ENCODE data around the gene LAMA2.

The LAMA2 gene

GRCh38 chr6:129297592-129297991, 414.7 kb downstream of the LAMA2 start:
- H3K9me3 ChIP-seq (ENCODE audit: low read length) = no peaks in the 10 kb centered on the region
- no peaks in the 10 kb centered on the region for H3K36me3 ChIP-seq (ENCODE audit: insufficient read depth, low read length)
- no peaks in the 10 kb centered on the region for H3K4me1 ChIP-seq (ENCODE audit: insufficient read depth, low read length, severe bottlenecking)
- H3K27ac ChIP-seq (ENCODE audit: low read depth, low read length, poor library complexity, severe bottlenecking) = no peak overlapping the region
- no peak overlapping the region for H3K4me3 ChIP-seq (ENCODE audit: low read depth, low read length, poor library complexity, severe bottlenecking)
- H3K9me2 ChIP-seq (ENCODE audit: low read depth, low read length) = no peaks in the 10 kb centered on the region
- no peak overlapping the region for H2AFZ ChIP-seq (ENCODE audit: low read length)
- no peaks in the 10 kb centered on the region; the same call in 1 of the 2 replicates for H4K20me1 ChIP-seq (ENCODE audit: insufficient read depth, low read length)
- no peaks in the 10 kb centered on the region for H3F3A ChIP-seq (ENCODE audit: insufficient read depth, low read length)
- no peak for TF ChIP-seq EZH2 (IDR thresholded peaks at IDR 0.05; ENCODE audit: borderline replicate concordance, low read length)
- no peak for TF ChIP-seq CTCF (IDR thresholded peaks at IDR 0.05; ENCODE audit: low read length)
- no peaks in the 10 kb centered on the region for H3K79me2 ChIP-seq (ENCODE audit: insufficient read depth, low read length)
- no peaks in the 10 kb centered on the region for H3K27me3 ChIP-seq (ENCODE audit: insufficient read depth, low read length)
- H3K9ac ChIP-seq (ENCODE audit: low read length) = no peak overlapping the region
- no peak overlapping the region for H3K4me2 ChIP-seq (ENCODE audit: low read length)

GRCh38 chr6:129302671-129303070, 419.7 kb downstream of the LAMA2 start:
- H3K27ac ChIP-seq (ENCODE audit: low read depth, low read length, poor library complexity, severe bottlenecking) = no peak overlapping the region
- H3K36me3 ChIP-seq (ENCODE audit: insufficient read depth, low read length) = no peaks in the 10 kb centered on the region
- H3K9me3 ChIP-seq (ENCODE audit: low read length) = no peaks in the 10 kb centered on the region
- no peaks in the 10 kb centered on the region for H3F3A ChIP-seq (ENCODE audit: insufficient read depth, low read length)
- TF ChIP-seq CTCF (IDR thresholded peaks at IDR 0.05; ENCODE audit: low read length) (no peak), EZH2 (IDR thresholded peaks at IDR 0.05; ENCODE audit: borderline replicate concordance, low read length) (no peak)
- H3K4me2 ChIP-seq (ENCODE audit: low read length) = no peak overlapping the region
- H3K4me3 ChIP-seq (ENCODE audit: low read depth, low read length, poor library complexity, severe bottlenecking) = no peak overlapping the region
- no peak overlapping the region for H2AFZ ChIP-seq (ENCODE audit: low read length)
- no peaks in the 10 kb centered on the region for H3K9me2 ChIP-seq (ENCODE audit: low read depth, low read length)
- no peak overlapping the region for H3K9ac ChIP-seq (ENCODE audit: low read length)
- no peaks in the 10 kb centered on the region for H3K4me1 ChIP-seq (ENCODE audit: insufficient read depth, low read length, severe bottlenecking)
- H3K79me2 ChIP-seq (ENCODE audit: insufficient read depth, low read length) = no peaks in the 10 kb centered on the region
- H3K27me3 ChIP-seq (ENCODE audit: insufficient read depth, low read length) = no peaks in the 10 kb centered on the region
- H4K20me1 ChIP-seq (ENCODE audit: insufficient read depth, low read length) = no peaks in the 10 kb centered on the region; the same call in 1 of the 2 replicates

- H3K9ac ChIP-seq (ENCODE audit: low read length) = no peak overlapping the region
- H3K36me3 ChIP-seq (ENCODE audit: insufficient read depth, low read length) = no peaks in the 10 kb centered on the region
- H3K9me2 ChIP-seq (ENCODE audit: low read depth, low read length) = no peaks in the 10 kb centered on the region
- H3K9me3 ChIP-seq (ENCODE audit: low read length) = no peaks in the 10 kb centered on the region
- no peaks in the 10 kb centered on the region for H4K20me1 ChIP-seq (ENCODE audit: insufficient read depth, low read length)
- H3F3A ChIP-seq (ENCODE audit: insufficient read depth, low read length) = no peaks in the 10 kb centered on the region
- H2AFZ ChIP-seq (ENCODE audit: low read length) = no peak overlapping the region
- H3K4me1 ChIP-seq (ENCODE audit: insufficient read depth, low read length, severe bottlenecking) = no peaks in the 10 kb centered on the region
- no peak overlapping the region for H3K4me3 ChIP-seq (ENCODE audit: low read depth, low read length, poor library complexity, severe bottlenecking)
- TF ChIP-seq CTCF (IDR thresholded peaks at IDR 0.05; ENCODE audit: low read length) = no peak
- no peaks in the 10 kb centered on the region for H3K79me2 ChIP-seq (ENCODE audit: insufficient read depth, low read length)
- no peak overlapping the region for H3K4me2 ChIP-seq (ENCODE audit: low read length)
- H3K27me3 ChIP-seq (ENCODE audit: insufficient read depth, low read length) = no peaks in the 10 kb centered on the region
- H3K27ac ChIP-seq (ENCODE audit: low read depth, low read length, poor library complexity, severe bottlenecking) = no peak overlapping the region
These were observed 423.9 kb downstream of the LAMA2 start for GRCh38 chr6:129306826-129307225.
